Activated gamma-delta T cell treated with Interleukin-2 at 50 U/mL for 16 hours (primary cell): ENCODE measurements around the gene FAM81B.
"Not testable (repeated sequence)": the region's sequence is repeated elsewhere in the genome, so short reads cannot be mapped to it uniquely, and the experiment has no call there.

Source experiments
- DNase-seq: peaks from one replicate; pipeline ENCODE4 v3.0.0-alpha.2; 2020

The FAM81B gene, protein sequence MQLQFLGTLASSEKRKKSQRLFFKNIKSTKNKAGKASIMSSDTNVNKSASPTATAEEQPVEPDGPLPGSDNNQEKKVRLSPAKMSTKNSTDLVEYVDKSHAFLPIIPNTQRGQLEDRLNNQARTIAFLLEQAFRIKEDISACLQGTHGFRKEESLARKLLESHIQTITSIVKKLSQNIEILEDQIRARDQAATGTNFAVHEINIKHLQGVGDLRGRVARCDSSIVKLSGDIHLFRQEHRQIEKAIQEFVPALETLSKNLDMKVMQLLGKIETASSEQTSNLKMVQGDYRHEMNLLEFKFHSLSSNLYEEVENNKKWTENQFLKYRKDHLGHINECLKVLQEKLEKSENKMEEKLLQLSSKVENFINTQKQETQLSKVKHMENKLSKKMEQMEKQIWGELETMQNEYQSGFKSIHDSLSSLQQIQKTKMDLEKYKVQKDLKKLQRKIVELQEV

DNA sequence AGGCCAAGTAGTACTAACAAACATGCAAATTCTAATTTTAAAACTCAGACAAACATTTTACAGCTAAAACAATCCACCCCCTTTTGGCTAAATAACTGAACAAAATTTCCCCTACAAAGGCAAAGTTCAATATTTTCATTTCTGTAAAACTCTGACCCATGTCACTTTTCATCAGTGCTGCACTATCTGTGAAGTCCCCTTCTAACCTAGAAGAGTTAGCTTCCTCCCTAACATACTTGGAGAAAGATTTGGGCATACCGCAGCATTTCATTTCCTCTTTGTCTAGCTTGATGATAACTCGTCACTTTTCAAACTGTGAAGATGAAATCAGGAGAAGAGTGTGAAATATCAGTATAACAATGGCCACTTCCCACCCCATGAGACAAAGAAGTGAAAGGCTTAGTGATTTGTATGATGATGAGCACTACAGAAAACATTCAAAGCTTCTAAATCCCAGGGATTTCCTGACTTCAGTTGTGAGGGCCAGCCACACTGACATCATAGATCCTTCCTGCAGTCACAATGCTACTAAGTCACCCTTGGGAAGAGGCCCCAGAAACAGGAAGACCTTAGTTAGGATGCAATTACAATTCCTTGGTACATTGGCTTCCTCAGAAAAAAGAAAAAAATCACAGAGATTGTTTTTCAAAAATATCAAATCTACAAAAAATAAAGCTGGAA is at the start of gene FAM81B:
TSS of gene FAM81B (plus strand) at position 555 of the 681 bp plus-strand sequence. CDS start at position 579, 24 bp downstream.
- DNase-seq = no peak

DNA sequence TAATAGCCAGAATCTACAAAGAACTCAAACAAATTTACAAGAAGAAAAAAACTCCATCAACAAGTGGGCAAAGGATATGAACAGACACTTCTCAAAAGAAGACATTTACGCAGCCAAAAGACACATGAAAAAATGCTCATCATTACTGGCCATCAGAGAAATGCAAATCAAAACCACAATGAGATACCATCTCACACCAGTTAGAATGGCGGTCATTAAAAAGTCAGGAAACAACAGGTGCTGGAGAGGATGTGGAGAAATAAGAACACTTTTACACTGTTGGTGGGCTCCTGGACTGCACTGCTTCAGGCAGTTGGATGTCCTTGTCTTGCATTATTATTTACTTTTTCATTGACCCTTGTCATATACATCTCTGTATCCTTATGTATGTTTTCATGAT is 49.7 kb upstream of the FAM81B start:
- not testable (repeated sequence) for DNase-seq

DNA sequence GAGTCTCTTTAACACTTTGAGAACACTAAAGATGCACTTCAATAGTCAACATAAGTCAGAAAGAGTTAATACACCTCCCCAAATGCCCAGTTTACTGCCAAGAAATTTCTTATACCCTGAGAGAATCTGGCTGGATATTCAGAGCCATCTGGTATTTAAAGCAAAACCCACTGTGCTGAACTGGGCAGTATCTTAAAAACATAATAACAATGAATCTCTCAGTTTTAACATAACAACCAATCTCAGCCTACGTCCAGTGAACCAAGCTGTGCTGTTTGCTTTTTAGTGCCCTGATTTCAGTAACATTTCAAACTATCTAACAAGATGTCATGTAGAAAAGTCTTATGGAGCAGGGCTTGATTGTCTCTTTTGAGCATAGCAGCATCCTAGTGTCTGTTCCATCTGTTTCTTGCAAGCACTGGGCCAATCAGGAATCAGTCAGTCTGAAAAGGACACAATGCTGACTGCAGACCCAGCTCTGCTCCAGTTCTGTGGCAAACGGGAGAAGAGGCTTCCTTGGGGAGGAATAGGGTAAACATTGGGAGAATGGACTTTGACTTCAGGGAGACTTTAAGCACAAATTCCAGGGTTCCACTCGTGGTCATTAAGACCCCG is 43.6 kb upstream of the FAM81B start:
- DNase-seq = no peak

DNA sequence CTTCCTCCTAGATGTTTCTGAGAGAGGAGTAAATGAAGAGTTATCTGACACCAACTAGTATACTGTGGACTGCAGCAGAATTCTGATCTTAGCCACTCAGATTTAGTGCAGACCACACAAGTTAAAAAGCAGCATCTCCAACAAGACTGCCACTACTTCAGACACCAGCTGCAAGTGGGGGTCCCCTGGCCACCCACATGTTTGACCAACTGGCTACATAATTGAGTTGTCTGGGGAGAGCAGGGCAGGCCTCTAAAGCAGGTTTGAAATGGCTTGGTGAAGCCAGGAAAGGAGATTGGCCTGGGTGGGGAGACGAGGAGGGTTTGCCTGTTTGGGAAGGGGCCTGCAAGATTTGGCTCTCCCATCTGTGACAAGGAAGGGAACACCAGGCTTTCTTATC is 40.5 kb upstream of the FAM81B start:
- no peak for DNase-seq

DNA sequence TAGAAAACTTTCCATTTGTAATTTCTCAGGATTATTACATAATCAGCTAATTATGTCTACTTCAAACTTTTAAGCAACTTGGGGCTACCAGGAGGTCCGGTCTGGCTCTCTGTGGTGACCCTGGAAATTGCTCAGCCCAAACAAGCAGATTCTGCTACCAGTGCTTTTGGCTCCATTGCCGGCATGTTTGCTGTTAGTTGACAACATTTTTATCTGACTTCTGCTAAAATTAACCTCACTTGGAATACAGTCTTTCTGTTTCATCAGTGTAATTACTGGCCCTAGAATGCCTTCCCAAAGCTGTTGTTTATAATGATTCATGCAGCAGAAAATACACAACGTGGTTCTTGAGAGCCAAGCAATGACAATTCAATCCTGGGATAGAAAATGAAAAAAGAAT is 38.5 kb upstream of the FAM81B start:
- DNase-seq = no peak

DNA sequence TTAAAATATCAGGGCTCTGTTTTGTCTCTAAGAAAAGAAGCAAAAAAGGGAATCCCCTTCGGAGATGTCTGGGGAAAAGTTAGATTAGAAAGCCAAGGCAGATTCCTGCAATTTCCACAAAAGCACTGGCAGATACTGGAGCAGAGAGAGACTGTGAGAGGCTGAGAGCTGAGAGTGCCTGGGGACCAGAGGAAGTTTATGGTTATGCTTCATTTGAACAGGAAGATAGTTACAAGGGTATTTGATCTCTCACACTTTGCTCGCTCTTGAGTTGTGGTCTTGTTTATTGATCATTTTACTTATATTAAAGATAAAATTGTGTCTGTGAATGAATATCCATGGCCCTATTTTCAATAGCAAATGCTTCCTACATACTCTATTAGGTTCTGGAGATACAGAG is 32.8 kb upstream of the FAM81B start:
- no peak for DNase-seq

DNA sequence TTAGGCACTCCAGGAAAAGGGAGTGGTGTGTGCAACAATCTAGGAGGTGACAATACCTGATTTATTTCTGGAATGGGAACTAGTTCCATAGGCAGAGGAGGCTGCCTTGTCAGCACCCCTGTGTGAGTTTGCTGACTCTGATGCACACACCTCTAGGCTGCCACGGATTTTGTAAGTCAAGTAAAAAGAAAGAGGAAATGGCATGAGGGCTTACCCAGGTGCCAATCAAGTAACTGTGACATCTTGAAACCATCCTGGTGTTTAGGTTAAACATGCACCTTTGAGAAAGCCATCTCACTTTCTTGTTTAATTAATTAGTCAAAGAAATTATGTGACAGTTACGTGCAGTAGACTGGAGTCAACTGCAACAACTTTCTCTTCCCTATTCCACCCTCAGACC is 32.3 kb upstream of the FAM81B start:
- no peak for DNase-seq

DNA sequence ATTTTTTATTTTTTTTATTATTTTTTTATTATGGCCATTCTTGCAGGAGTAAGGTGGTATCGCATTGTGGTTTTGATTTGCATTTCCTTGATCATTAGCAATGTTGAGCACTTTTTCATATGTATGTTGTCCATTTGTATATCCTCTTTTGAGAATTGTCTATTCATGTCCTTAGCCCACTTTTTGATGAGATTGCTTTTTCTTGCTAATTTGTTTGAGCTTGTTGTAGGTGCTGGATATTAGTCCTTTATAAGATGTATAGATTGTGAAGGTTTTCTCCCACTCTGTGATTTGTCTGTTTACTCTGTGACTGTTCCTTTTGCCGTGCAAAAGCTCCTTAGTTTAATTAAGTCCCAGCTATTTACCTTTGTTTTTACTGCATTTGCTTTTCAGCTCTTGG is 30.5 kb upstream of the FAM81B start:
- not testable (repeated sequence) for DNase-seq

DNA sequence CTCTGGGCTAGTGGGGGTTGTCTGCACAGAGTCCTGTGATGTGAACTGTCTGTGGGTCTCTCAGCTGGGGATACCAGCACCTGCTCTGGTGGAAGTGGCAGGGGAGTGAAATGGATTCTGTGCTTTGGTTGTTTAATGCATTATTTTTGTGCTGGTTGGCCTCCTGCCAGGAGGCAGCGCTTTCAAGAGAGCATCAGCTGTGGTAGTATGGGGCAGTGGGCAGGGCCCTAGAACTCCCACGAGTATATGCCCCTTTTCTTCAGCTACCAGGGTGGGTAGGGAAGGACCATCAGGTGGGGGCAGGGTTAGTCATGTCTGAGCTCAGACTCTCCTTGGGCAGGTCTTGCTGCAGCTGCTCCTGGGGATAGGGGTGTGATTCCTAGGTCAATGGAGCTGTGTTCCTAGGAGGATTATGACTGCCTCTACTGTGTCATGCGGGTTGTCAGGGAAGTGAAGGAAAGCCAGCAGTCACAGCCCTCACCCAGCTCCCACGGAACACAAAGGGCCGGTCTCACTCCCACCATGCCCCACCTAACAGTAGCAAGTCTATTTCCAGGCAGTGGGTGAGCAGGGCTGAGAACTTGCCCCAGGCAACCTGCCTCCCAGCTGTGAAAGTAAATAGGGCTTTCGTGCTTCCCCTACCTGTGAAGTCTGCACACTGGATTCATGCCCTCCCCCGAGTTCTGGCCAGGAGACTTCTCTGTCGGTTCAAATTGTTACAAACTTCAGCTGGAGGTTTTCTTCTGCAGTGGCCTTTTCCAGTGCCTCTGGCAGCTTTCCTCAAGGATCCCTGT is 25.7 kb upstream of the FAM81B start:
- DNase-seq = no peak

DNA sequence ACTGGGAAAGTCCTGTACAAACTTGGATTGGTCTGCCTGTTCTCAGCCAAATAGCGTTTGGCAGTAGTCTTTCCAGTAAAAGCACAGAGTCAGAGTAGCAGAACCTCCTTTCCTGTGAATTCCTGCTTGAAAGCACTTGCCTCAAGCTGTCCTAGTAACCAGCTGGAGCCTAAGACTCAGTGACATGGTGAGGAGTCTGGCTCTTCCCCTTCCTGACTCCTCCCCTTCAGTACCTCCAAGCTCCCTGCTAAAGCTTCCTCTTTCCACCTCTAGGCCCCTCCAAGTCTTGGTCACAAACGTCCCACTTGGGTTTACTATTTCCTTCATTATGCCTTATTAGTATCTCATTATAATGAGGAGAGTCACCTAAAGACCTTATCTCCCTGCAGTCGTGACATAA is 21.4 kb upstream of the FAM81B start:
- no peak for DNase-seq

DNA sequence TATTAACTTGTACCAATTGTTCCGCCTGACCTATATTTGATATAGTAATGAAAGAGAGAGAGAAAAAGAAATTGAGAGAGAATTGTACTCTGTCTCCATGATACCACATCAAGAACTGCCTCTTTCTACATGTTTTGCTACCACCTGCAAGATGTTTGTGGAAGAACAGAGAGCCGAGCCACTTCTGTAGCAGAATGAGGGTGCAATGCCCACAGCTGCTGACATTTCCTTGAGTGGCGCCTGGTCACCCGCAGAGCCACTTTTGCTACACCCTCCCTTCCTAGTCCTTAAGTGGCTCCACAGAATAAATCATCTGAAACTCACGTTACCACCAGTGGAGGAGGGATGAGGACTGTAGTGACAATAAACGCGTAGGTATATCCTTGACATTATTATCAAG is 17.1 kb upstream of the FAM81B start:
- no peak for DNase-seq

DNA sequence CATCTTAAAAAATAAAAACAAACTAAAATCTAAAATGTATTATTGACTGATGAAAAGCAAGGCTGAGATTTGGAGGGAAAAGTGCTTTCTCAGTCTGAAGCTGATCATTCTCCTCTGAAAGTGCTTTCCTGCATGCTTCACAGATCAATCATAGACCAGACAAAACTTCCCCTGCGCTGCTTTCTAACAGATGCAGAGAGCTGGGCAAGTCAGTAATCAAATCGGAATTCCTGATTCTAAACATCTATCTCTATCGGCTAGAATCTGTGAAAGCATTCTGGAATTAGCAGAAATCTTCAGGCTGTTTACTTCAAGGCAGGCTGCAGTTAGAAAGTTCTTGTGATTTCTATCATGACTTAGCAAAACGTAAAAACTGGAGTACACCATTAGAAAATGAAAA is 15.6 kb upstream of the FAM81B start:
- no peak for DNase-seq

DNA sequence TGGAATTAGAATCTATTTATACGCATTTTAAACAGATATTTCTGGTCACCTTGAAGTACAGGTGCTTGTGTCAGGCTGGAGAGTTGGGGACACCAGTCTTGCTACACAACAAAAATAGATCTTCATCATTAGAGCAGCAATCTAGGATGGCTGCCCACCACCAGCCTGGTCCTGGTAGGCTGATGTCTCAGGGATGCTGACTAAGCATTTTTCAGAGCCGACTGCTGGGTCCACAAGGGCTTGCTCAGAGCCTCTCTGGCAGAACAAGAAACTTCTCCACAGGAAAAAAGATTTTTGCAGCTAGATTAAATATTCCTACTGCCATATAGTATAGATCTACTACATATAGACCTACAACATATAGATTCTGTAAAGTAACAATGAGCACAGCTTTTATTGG is 12.0 kb upstream of the FAM81B start:
- no peak for DNase-seq

DNA sequence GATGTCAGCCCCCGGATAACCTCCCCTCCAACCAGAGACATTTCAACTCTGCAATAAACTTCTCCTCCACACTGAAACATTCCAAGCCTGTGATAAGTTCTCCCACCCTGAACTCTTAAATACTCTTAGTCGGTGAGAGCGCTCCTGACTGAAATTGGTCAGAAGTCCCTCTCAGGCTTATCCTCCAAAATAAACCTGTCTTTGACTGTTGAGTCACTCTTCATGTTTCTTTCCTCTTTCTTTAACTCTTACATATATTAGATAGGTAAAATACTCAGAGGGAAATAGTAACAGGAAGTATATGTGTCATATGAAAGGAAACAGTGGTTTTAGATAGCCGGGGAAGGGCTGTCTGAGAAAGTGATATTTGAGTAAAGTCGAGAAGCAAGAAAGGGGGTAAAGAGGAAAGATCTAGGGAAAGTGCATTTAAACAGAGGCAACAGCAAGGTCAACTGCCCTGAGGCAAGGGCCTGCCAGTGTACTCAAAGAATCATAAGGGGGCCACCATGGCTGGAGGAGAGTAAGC is 11.0 kb upstream of the FAM81B start:
- DNase-seq = no peak

DNA sequence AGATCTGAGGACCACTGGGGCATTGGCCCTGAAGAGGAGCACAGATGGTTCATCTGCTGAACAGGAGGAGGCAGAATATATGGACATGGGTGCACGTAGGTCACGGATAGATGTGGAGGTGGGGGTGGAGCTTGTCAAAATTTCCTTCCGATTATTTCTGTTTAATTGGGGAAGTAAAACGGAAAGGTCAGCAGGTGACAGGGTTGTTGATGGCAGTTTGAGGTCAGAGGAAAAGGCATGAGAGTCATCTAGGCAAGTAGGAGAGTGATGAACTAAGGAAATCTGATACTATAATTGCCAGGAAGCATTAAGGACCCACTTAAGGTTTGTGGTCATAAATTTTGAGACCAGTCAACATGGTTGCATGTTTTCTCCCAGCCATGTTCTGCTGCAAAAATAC is 8.4 kb upstream of the FAM81B start:
- DNase-seq = no peak

DNA sequence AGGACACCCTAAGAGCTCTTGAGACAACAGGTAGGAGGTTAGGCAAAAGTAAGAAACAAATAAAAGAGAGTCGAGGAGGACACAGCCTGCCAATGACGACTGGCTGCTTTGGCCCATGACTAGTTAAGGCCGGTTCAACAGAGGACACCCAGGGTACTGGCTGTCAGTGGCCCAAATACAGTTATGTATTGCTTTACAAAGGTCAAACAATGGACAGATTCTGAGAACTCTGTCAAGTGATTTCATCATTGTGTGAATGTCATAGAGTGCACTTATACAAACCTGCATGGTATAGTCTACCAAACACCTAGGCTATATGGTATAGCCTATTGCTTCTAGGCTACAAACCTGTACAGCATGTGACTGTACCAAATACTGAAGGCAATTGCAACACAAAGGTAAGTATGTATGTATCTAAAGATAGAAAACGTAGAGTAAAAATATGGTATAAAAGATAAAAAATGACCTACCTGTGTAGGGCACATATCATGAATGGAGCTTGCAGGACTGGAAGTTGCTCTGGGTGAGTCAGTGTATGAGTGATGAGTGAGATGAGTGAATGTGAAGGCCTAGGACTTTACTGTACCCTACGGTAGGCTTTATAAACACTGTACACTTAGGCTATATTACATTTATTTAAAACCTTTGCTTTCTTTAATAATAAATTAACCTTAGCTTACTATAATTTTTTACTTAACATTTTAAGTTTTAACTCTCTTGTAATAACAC is 6.5 kb upstream of the FAM81B start:
- DNase-seq = no peak

DNA sequence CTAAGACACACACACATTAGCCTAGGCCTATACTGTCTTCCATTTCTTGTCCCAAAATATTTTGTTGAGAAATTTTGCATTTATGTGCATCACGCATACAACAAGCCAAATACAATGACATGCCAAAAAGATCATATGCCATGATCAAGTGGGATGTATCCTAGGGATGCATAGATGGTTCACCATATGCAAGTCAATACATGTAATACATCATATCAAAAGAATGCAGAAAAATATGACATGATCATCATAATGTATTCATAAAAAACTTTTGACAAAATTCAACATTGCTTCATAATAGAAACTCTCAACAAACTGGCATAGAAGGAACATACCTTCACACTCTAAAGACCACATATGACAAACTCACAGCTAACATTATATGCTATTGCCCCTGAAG is 5.8 kb upstream of the FAM81B start:
- no peak for DNase-seq

DNA sequence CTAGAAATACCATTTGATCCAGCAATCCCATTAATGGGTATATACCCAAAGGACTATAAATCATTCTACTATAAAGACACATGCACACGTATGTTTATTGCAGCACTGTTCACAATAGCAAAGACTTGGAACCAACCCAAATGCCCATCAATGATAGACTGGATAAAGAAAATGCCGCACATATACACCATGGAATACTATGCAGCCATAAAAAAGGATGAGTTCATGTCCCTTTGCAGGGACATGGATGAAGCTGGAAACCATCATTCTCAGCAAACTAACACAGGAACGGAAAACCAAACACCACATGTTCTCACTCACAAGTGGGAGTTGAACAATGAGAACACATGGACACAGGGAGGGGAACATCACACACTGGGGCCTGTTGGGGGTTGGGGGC is 799 bp downstream of the FAM81B start:
- DNase-seq = not testable (repeated sequence)

DNA sequence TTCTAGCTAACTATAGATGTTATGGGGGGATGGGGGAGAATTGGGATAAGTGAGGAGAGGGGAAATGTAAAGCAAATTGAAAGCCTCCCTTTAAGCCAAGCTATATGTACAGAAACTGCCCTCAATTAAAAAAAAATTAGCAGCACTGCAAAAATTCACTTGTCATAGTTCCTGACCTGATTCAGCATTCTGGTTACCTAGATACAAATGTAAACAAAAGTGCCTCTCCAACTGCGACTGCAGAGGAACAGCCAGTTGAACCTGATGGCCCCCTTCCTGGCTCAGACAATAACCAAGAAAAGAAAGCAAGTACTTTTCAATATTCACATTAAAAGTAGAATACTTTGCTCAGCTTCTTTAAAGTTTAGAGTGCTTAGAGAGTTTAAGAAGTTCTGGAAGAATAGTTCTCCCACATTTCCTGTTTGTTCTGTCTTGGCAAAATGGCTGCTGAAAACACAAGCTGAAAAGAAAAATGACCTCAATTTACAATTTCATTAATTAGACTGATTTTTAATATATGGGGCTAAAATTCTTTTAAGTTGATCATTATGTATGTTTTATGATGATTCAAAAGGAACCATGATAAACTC is 1.5 kb downstream of the FAM81B start:
- no peak for DNase-seq

DNA sequence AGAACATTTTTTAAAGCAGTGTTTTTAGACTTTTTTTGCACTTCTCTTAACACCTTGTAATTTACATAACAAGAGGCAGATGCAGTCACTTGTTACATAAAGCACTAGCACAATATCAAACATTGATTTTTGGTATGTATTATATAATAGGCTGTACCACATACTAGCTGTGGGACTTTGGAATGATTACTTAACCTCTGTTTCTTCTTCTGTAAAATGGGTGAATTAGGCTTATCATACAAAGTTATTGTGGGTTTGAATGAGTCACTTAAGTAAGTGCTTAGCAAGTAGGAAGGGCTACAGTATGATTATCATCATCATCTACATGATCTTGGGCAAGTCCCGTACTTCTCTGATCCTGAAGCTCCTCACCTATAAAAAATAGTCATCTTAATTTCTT is 2.1 kb downstream of the FAM81B start:
- no peak for DNase-seq

DNA sequence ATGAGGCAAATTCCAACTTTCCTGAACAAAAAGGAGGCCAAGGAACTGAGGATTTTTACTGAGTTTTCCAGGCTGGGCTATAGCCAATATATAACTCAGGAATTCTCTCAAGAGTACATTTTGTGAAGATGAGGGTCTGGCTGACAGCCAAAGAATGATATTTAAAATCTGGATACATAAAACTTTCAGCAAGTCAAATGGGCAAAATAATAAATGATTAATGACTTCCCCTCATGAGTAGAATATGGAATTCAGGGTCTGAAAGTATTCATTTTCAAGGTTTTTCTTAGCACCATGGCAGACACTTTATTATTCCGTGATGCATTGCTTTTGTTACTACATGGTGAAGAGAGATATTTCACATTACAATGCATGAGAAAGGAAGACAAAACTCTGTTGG is 7.8 kb downstream of the FAM81B start:
- DNase-seq = no peak

DNA sequence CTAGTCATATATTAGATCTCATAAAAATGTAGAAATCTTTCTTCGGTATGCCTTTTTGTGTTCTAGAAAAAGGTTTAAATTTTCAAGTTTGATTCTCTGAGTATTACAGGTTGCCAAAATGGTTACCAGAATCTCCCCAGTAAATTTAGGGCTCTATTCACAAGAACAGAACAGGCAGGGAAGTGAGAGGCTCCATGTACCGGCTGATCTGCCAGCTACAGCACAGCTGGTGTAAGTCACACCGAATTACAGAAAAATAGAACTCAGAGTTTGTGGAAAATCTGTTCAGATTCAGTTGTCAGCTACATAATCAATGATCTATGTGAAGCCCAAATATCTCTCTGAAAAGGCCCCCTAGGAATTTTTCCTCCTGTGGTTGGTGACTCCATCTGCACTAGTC is 10.5 kb downstream of the FAM81B start:
- no peak for DNase-seq
